ENCODE data around the gene EEF2KMT. TPM values are rescaled to one million over a fixed set of nuclear protein-coding genes. Genes with fewer than 3 reads are reported as not detected.

The EEF2KMT gene
- total and polyA plus RNA-seq, 2 of the 8 experiments (the other 6 are each of a cell fraction or from before 2014, with no cell fraction given): 35.8 to 37.0 TPM

- H3K4me2 ChIP-seq (ENCODE audit: insufficient read depth in 1 of 2, low read depth in 2 of 2, low read length in 2 of 2): peak overlapping the region in 1 of 2 experiments; percentile 88; a peak in 1 of 4 replicates
- H4K8ac ChIP-seq (ENCODE audit: extremely low read depth, insufficient read depth, low read length): no peak overlapping the region; the same call in 1 of the 2 replicates
- no peak overlapping the region for H2BK12ac ChIP-seq (ENCODE audit: low read depth, low read length)
- no peak overlapping the region for H2BK15ac ChIP-seq (ENCODE audit: low read length)
- ChIA-PET CTCF (ENCODE audit: partially characterized antibody) (interaction anchor here (1.4 to 27.9 kb wide), 2 partner anchors 13 to 18 kb away, joined by 6 to 625 read pairs; partner anchors contain the start of gene C16orf89), POLR2A (ENCODE audit: partially characterized antibody) (interaction anchor here (1.2 to 2.7 kb wide), 2 partner anchors 12 to 13 kb away, joined by 3 to 17 read pairs; no protein-coding TSS in a partner anchor)
- peak overlapping the region; percentile 61 for H2BK120ac ChIP-seq (replicated peaks; ENCODE audit: low read depth, low read length)
- DNase-seq (ENCODE audit: low read depth in 1 of 2, low spot score in 2 of 2): no peak
- 0 out of 7 replicates have a peak, but pooled peaks cover 0 to 3% (median 0%) of the 10 kb centered on the region in 4 experiments for H3K27me3 ChIP-seq (replicated peaks in 1 of 4; ENCODE audit: control insufficient read depth in 3 of 4, extremely low read depth in 1 of 4, insufficient read depth in 3 of 4, low read length in 3 of 4)
- H4K20me1 ChIP-seq (replicated peaks in 1 of 2; ENCODE audit: control insufficient read depth in 1 of 2, insufficient read depth in 2 of 2, low read length in 2 of 2): peaks cover 0 to 1% of the 10 kb centered on the region in 2 experiments
- no peak overlapping the region for H3K14ac ChIP-seq (ENCODE audit: insufficient read length)
- no peak overlapping the region for H3K23ac ChIP-seq (ENCODE audit: insufficient read length)
- no peaks in the 10 kb centered on the region for H3K9me3 ChIP-seq (ENCODE audit: insufficient read depth in 2 of 2, low read depth in 1 of 2, low read length in 1 of 2)
- H3K36me3 ChIP-seq (ENCODE audit: control insufficient read depth in 2 of 4, insufficient read depth in 4 of 4, low read length in 3 of 4): peaks cover 0 to 18% (median 8%) of the 10 kb centered on the region in 4 experiments; a peak in 5 of 8 replicates
- no peak overlapping the region for H2BK5ac ChIP-seq (ENCODE audit: low read depth, low read length)
- TF ChIP-seq RNF2 (IDR thresholded peaks at IDR 0.05; ENCODE audit: borderline replicate concordance, low read depth, low read length, missing control alignments, poor library complexity, severe bottlenecking): no peak
- TF ChIP-seq ASH2L (IDR thresholded peaks at IDR 0.05; ENCODE audit: low read length): no peak
- TF ChIP-seq SUZ12 (IDR thresholded peaks at IDR 0.05; ENCODE audit: low read length): no peak
- no peak for TF ChIP-seq SP2 (IDR thresholded peaks at IDR 0.05; ENCODE audit: low read length)
- H3K9ac ChIP-seq (replicated peaks in 1 of 4; ENCODE audit: extremely low read depth in 1 of 4, low read depth in 3 of 4, low read length in 3 of 4): no peak overlapping the region
- no peak overlapping the region for H3K18ac ChIP-seq (ENCODE audit: extremely low read depth, low read length)
- no peak overlapping the region for H2BK20ac ChIP-seq (ENCODE audit: low read length)
- H3K23me2 ChIP-seq (ENCODE audit: low read depth, low read length): peaks cover 6% of the 10 kb centered on the region
- H3K27ac ChIP-seq (ENCODE audit: low read depth, low read length): no peak overlapping the region
- WGBS, 2 experiments (ENCODE audit: extremely low coverage in 1 of 2, insufficient coverage in 1 of 2, insufficient read length in 1 of 2, insufficient replicate concordance in 2 of 2, low coverage in 1 of 2, low lambda C conversion rate in 2 of 2, missing lambda C conversion rate in 1 of 2): 76% methylated on average over 7 of the region's 7 CpGs; no CpG with 5 or more reads in 1 of the 2 experiments
- H2AFZ ChIP-seq (ENCODE audit: low read length): 0 out of 2 replicates have a peak overlapping the region, but pooled peaks have one; percentile 1
- no peak overlapping the region for H2AK5ac ChIP-seq (ENCODE audit: low read depth, low read length)
- peaks cover 7 to 22% of the 10 kb centered on the region in 2 experiments for H3K79me2 ChIP-seq (ENCODE audit: control insufficient read depth in 1 of 2, insufficient read depth in 2 of 2, low read length in 2 of 2)
- H3K4me1 ChIP-seq (replicated peaks in 1 of 4; ENCODE audit: control insufficient read depth in 3 of 4, insufficient read depth in 4 of 4, low read length in 3 of 4): peaks cover 0 to 6% (median 5%) of the 10 kb centered on the region in 4 experiments; a peak in 5 of 7 replicates
- no peak overlapping the region for H4K91ac ChIP-seq (replicated peaks; ENCODE audit: insufficient read length, low read length)
- H3K79me1 ChIP-seq (ENCODE audit: low read depth, low read length): peaks cover 4% of the 10 kb centered on the region; the same call in 1 of the 2 replicates
- H3K56ac ChIP-seq (replicated peaks; ENCODE audit: insufficient read length, low read depth, low read length): no peak overlapping the region
- no peak for FAIRE-seq
- H3K4ac ChIP-seq (replicated peaks; ENCODE audit: insufficient read length, low read depth, low read length): no peak overlapping the region
- no peak overlapping the region for H4K5ac ChIP-seq (ENCODE audit: insufficient read length, low read depth, low read length)
- peak overlapping the region in 2 of 4 experiments; percentile 59 to 79; a peak in 3 of 8 replicates for H3K4me3 ChIP-seq (ENCODE audit: extremely low read depth in 1 of 4, insufficient read depth in 2 of 4, low read depth in 3 of 4, low read length in 4 of 4)
Observed at GRCh38 chr16:5071341-5071680, 26.3 kb downstream of the EEF2KMT start.

Measured in H1 (cell line).